ENCODE data around the gene ARSK. TPM values are rescaled to one million over a fixed set of nuclear protein-coding genes. Genes with fewer than 3 reads are reported as not detected.

The ARSK gene
- total and polyA plus RNA-seq, 2 of the 13 experiments (the other 11 are each of a cell fraction or from before 2014, with no cell fraction given): 7.9 TPM

- TF ChIP-seq MXD1 (CRISPR knock-in tag; IDR thresholded peaks at IDR 0.05) (peak; percentile 54), ZSCAN5A (CRISPR knock-in tag; IDR thresholded peaks at IDR 0.05; ENCODE audit: borderline replicate concordance) (peak; percentile 91), CEBPZ (IDR thresholded peaks at IDR 0.05; ENCODE audit: low read length) (no peak), NPAS2 (CRISPR knock-in tag; IDR thresholded peaks at IDR 0.05; ENCODE audit: borderline replicate concordance) (no peak), TFDP2 (CRISPR knock-in tag; IDR thresholded peaks at IDR 0.05) (peak; percentile 86), SMARCC2 (IDR thresholded peaks at IDR 0.05) (no peak), MED8 (CRISPR knock-in tag; IDR thresholded peaks at IDR 0.05; ENCODE audit: insufficient replicate concordance) (no peak), ZNF414 (CRISPR knock-in tag; IDR thresholded peaks at IDR 0.05) (peak; percentile 38; the same call in 1 of the 2 replicates), TMF1 (CRISPR knock-in tag; IDR thresholded peaks at IDR 0.05; ENCODE audit: low read depth) (0 out of 2 replicates have a peak, but pooled peaks have one; percentile 19), ZNF256 (CRISPR knock-in tag; conservative IDR thresholded peaks at IDR 0.05) (0 out of 2 replicates have a peak, but pooled peaks have one; percentile 12), SIX1 (CRISPR knock-in tag; IDR thresholded peaks at IDR 0.05; ENCODE audit: borderline replicate concordance) (no peak), JDP2 (CRISPR knock-in tag; IDR thresholded peaks at IDR 0.05; ENCODE audit: borderline replicate concordance) (no peak), ARID5B (CRISPR knock-in tag; IDR thresholded peaks at IDR 0.05) (peak; percentile 56), THAP11 (CRISPR knock-in tag; IDR thresholded peaks at IDR 0.05) (peak; percentile 97), MAFG (CRISPR knock-in tag; IDR thresholded peaks at IDR 0.05) (no peak)
These were observed at the start of gene ARSK, which contains the start of gene SKIC3 (continued) for GRCh38 chr5:95554647-95555548.

Measured in HepG2 (cell line).